ENCODE measurements around the gene IQCC. TPM values are rescaled to one million over a fixed set of nuclear protein-coding genes. Genes with fewer than 3 reads are reported as not detected.

Gene IQCC
- total RNA-seq, 2 experiments from 2014 or later = 6.1 to 6.3 TPM

DNA sequence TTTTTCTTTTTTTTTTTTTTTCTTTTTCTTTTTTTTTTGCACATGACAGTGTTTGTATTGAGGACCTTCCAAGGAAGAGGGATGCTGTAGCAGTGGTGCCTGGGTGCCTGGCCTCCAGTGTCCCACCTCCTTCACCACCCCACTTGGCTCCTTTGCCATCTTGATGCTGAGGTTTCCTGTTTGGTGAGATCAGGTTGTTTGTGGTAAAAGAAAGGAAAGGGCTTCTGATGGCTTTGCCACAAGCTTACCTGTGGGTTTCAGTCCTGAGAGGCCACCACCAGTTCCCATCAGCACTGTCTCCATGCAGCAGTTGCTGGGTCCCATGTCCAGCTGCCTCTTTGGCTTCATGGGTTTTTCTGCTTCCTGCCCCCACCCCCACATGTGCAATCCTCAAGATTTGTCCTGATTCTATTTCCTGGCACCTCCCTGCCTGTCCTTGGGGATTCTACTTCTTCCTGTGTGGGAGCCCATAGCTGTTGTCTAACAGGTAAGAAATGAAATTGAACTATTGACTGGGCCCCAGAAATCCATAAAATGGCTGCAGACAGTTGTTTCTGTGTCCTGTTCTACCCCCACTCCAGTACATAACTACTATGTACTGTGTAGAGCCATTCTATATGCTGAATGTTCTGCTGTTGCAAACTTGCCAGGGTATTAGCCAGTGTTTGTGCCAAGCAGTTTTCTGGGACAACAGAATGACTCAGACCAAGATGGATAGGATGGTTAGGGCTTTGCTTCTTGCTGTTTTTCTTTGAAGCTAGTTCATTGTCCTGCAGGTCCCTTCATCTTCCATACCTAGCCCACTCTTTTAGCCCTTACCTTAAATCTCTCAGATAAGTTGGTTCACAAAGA lies 9.3 kb upstream of the IQCC start:
- Mint-ChIP-seq H3K4me1 (ENCODE audit: low read depth) (peaks cover 71% of the 10 kb centered on the region), H3K36me3 (ENCODE audit: low read depth) (peaks cover 72% of the 10 kb centered on the region), H3K27me3 (ENCODE audit: low read depth) (no peaks in the 10 kb centered on the region), H3K27ac (peak overlapping the region; percentile 72), H3K4me3 (peak overlapping the region; percentile 39), H3K9me3 (ENCODE audit: insufficient read depth) (no peaks in the 10 kb centered on the region)
- CTCF ChIA-PET = interaction anchor here (1.0 to 8.0 kb wide), 4 partner anchors 9 to 95 kb away, joined by 4 to 52 read pairs (median 5); partner anchors contain the start of genes HDAC1, IQCC and KPNA6
- peak; percentile 61 for DNase-seq
- POLR2A ChIA-PET = interaction anchor here (1.0 to 1.9 kb wide), 6 partner anchors 12 to 198 kb away, joined by 3 to 7 read pairs (median 4); partner anchors contain the start of genes BSDC1 and HDAC1
- ATAC-seq = peak; percentile 32

- H3K9me3 Mint-ChIP-seq (ENCODE audit: insufficient read depth) = no peaks in the 10 kb centered on the region
- no peaks in the 10 kb centered on the region for H3K27me3 Mint-ChIP-seq (ENCODE audit: low read depth)
- ATAC-seq = no peak
- CTCF ChIA-PET = interaction anchor here (0.8 to 8.0 kb wide), 4 partner anchors 8 to 434 kb away, joined by 3 to 52 read pairs (median 4); partner anchors contain the start of gene IQCC
- peaks cover 68% of the 10 kb centered on the region for H3K36me3 Mint-ChIP-seq (ENCODE audit: low read depth)
- H3K4me3 Mint-ChIP-seq = no peak overlapping the region
- DNase-seq = no peak
- POLR2A ChIA-PET = interaction anchor here (0.6 to 1.9 kb wide), 6 partner anchors 12 to 197 kb away, joined by 3 to 7 read pairs (median 4); partner anchors contain the start of gene BSDC1
- H3K27ac Mint-ChIP-seq = no peak overlapping the region
- H3K4me1 Mint-ChIP-seq (ENCODE audit: low read depth) = peaks cover 77% of the 10 kb centered on the region
Observed at GRCh38 chr1:32197074-32197473, 8.4 kb upstream of the IQCC start.

GRCh38 chr1:32197837-32198236 lies 7.6 kb upstream of the IQCC start:
- Mint-ChIP-seq H3K27me3 (ENCODE audit: low read depth) (no peaks in the 10 kb centered on the region), H3K4me1 (ENCODE audit: low read depth) (peaks cover 81% of the 10 kb centered on the region), H3K36me3 (ENCODE audit: low read depth) (peaks cover 65% of the 10 kb centered on the region), H3K9me3 (ENCODE audit: insufficient read depth) (no peaks in the 10 kb centered on the region), H3K27ac (peak overlapping the region; percentile 58), H3K4me3 (no peak overlapping the region)
- DNase-seq (no peak), ATAC-seq (no peak)
- ChIA-PET CTCF (interaction anchor here (0.7 to 8.0 kb wide), 5 partner anchors 8 to 435 kb away, joined by 3 to 52 read pairs (median 4); partner anchors contain the start of genes IQCC and LCK), POLR2A (interaction anchor here (0.7 to 1.9 kb wide), 4 partner anchors 13 to 449 kb away, joined by 3 to 7 read pairs (median 4); no protein-coding TSS in a partner anchor)

DNA sequence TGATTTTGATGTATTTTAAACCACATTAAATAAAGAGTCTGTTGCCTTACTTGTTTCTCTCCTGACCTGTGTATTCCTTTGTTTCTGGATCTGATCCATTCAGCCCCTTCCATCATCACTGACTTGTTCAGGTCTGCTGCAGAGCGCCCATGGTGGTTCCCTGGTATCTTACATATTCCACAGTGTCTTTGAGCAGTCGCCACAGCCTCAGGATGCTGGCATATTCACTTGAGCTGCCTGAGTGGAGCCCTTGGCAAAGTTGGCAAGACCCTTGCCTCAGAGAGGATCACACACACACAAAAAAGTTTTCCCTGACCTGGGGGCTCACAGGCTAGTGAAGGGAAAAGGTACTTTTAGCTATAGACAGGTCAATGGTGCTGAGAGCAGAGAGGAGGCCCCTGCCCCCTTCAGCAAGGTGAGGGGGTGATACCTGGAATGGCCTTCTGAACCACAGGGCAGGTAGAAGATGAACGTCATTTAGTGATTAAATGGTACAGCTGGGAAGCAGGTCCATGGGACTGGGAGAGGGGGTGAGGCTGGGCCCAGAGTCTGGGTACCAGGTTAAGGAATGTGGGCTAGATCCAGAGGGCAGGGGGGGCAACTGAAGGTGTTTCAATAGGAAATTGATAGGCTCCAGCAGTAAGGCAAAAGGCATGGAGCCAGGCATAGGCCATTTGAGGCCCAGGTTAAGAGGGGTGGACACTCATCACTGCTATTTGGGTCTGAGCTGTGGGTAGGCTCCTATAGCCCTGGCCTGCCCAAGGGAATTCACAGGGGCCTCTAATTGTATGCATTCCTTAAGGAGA lies 7.0 kb upstream of the IQCC start:
- ChIA-PET POLR2A (interaction anchor here (0.7 to 1.9 kb wide), 3 partner anchors 14 to 450 kb away, joined by 3 to 7 read pairs (median 4); no protein-coding TSS in a partner anchor), CTCF (interaction anchor here (0.7 to 8.0 kb wide), 3 partner anchors 17 to 52 kb away, joined by 3 to 52 read pairs (median 4); partner anchors contain the start of gene LCK)
- Mint-ChIP-seq H3K4me3 (no peak overlapping the region), H3K4me1 (ENCODE audit: low read depth) (peaks cover 79% of the 10 kb centered on the region), H3K27me3 (ENCODE audit: low read depth) (no peaks in the 10 kb centered on the region), H3K27ac (peak overlapping the region; percentile 58), H3K9me3 (ENCODE audit: insufficient read depth) (no peaks in the 10 kb centered on the region), H3K36me3 (ENCODE audit: low read depth) (peaks cover 62% of the 10 kb centered on the region)
- DNase-seq (no peak), ATAC-seq (no peak)

GRCh38 chr1:32199043-32199716 lies 6.3 kb upstream of the IQCC start:
- no peak for ATAC-seq
- DNase-seq = no peak
- H3K9me3 Mint-ChIP-seq (ENCODE audit: insufficient read depth) = no peaks in the 10 kb centered on the region
- peaks cover 80% of the 10 kb centered on the region for H3K4me1 Mint-ChIP-seq (ENCODE audit: low read depth)
- POLR2A ChIA-PET = interaction anchor here (0.8 to 2.9 kb wide), 4 partner anchors 16 to 127 kb away, joined by 3 to 20 read pairs (median 6); partner anchors contain the start of genes LCK and TXLNA
- no peaks in the 10 kb centered on the region for H3K27me3 Mint-ChIP-seq (ENCODE audit: low read depth)
- peak overlapping the region; percentile 9 for H3K27ac Mint-ChIP-seq
- H3K36me3 Mint-ChIP-seq (ENCODE audit: low read depth) = peaks cover 63% of the 10 kb centered on the region
- H3K4me3 Mint-ChIP-seq = no peak overlapping the region
- CTCF ChIA-PET = interaction anchor here (2.2 to 8.0 kb wide), 3 partner anchors 16 to 49 kb away, joined by 6 to 52 read pairs (median 13); partner anchors contain the start of gene TXLNA

DNA sequence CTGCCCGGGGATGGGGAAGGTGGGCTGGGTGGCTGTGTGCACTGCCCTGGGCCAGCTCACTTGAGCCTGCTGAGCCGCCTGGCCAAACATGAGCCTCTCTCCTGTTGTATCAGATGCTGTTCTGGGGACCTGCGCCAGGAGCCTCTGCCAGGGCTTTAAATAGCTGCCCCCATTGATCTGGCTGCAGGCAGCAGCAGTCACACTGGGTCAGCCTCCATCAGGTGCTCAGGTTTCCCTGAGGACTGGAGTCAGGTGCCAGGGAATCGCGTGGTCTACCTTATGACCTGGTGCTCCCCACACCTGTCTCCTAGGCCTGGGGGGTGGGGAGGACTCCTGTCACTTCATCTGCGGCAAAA lies 5.8 kb upstream of the IQCC start:
- H3K36me3 Mint-ChIP-seq (ENCODE audit: low read depth) = peaks cover 62% of the 10 kb centered on the region
- peak overlapping the region; percentile 76 for H3K27ac Mint-ChIP-seq
- ChIA-PET CTCF (interaction anchor here (1.4 to 8.0 kb wide), 6 partner anchors 8 to 91 kb away, joined by 3 to 52 read pairs (median 6); partner anchors contain the start of gene TXLNA), POLR2A (interaction anchor here (0.8 to 2.9 kb wide), 7 partner anchors 10 to 128 kb away, joined by 3 to 20 read pairs (median 6); partner anchors contain the start of genes LCK and TXLNA)
- no peak for ATAC-seq
- H3K27me3 Mint-ChIP-seq (ENCODE audit: low read depth) = no peaks in the 10 kb centered on the region
- H3K4me1 Mint-ChIP-seq (ENCODE audit: low read depth) = peaks cover 78% of the 10 kb centered on the region
- H3K9me3 Mint-ChIP-seq (ENCODE audit: insufficient read depth) = no peaks in the 10 kb centered on the region
- DNase-seq = no peak
- peak overlapping the region; percentile 92 for H3K4me3 Mint-ChIP-seq

GRCh38 chr1:32200226-32201010 lies 5.1 kb upstream of the IQCC start, which contains the start of gene CCDC28B:
TSS of gene CCDC28B (plus strand) at chr1:32200595. CDS start at chr1:32201936, 1,341 bp downstream.
- Mint-ChIP-seq H3K4me3 (peak within 1 kb of the TSS; percentile 92), H3K9me3 (ENCODE audit: insufficient read depth) (no peaks in the 10 kb centered on the region), H3K27me3 (ENCODE audit: low read depth) (no peaks in the 10 kb centered on the region), H3K4me1 (ENCODE audit: low read depth) (peaks cover 78% of the 10 kb centered on the region), H3K36me3 (ENCODE audit: low read depth) (peaks cover 55% of the 10 kb centered on the region), H3K27ac (peak within 1 kb of the TSS; percentile 76)
- ChIA-PET CTCF (interaction anchor here (0.7 to 8.0 kb wide), 9 partner anchors 8 to 90 kb away, joined by 3 to 52 read pairs (median 4); partner anchors contain the start of genes LCK and TXLNA), POLR2A (interaction anchor here (0.6 to 2.9 kb wide), 11 partner anchors 9 to 194 kb away, joined by 3 to 20 read pairs (median 5); partner anchors contain the start of genes BSDC1, LCK and TXLNA)
- DNase-seq (peak; percentile 72), ATAC-seq (peak; percentile 55)

DNA sequence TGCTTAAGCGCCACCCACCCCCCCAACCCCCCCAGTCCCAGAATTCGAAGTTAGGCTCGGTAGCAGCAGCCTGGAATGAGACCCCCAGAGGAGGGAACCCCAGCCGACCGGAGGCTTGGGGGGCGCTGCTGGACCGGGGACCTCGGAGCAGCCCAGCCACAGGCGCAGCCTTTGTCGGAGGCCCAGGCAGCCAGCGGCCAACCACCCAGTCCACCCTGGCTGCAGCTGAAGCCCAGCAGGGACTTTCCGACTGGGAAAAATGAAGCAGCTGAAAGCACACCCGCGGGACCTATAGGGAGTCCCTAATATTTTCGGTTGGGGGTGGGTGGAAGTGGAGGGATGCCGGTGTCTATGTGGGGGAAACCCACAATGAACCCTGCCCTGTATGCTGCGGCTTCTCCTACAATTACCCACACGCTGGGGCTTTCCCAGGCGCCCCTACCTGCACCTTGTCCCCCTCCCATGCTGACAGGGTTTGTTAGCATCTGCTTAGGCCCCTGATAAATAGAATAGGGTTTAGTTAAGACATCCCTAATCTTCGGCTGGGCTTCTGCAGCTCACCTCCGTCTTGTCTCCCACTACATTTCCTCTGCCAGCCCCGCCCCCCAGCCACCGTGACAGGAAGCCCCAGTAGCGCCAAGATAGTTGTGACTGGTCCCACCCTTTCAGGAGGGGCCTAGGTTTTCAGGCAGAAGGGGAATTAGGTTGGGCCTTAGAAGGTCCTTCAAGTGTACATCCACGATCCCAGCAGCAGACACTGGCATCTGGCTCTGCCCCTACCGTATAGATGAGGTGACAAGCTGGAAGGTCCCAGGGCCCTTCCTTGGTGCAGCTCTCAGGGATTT lies 4.2 kb upstream of the IQCC start:
- no peaks in the 10 kb centered on the region for H3K9me3 Mint-ChIP-seq (ENCODE audit: insufficient read depth)
- CTCF ChIA-PET = interaction anchor here (0.7 to 8.0 kb wide), 10 partner anchors 9 to 90 kb away, joined by 3 to 52 read pairs (median 4); partner anchors contain the start of genes LCK and TXLNA
- DNase-seq = peak; percentile 92
- peaks cover 48% of the 10 kb centered on the region for H3K36me3 Mint-ChIP-seq (ENCODE audit: low read depth)
- H3K4me3 Mint-ChIP-seq = peak overlapping the region; percentile 92
- peak; percentile 62 for ATAC-seq
- H3K27ac Mint-ChIP-seq = peak overlapping the region; percentile 76
- H3K4me1 Mint-ChIP-seq (ENCODE audit: low read depth) = peaks cover 76% of the 10 kb centered on the region
- no peaks in the 10 kb centered on the region for H3K27me3 Mint-ChIP-seq (ENCODE audit: low read depth)
- POLR2A ChIA-PET = interaction anchor here (0.7 to 2.9 kb wide), 11 partner anchors 9 to 193 kb away, joined by 3 to 20 read pairs (median 5); partner anchors contain the start of genes BSDC1, LCK, TMEM39B and TXLNA

- H3K4me3 Mint-ChIP-seq = peak overlapping the region; percentile 88
- peaks cover 39% of the 10 kb centered on the region for H3K36me3 Mint-ChIP-seq (ENCODE audit: low read depth)
- ChIA-PET CTCF (interaction anchor here (0.8 to 4.3 kb wide), 5 partner anchors 8 to 96 kb away, joined by 3 to 47 read pairs (median 4); no protein-coding TSS in a partner anchor), POLR2A (interaction anchor here (0.7 to 3.8 kb wide), 4 partner anchors 11 to 147 kb away, joined by 3 to 22 read pairs (median 6); partner anchors contain the start of genes MARCKSL1 and TXLNA)
- no peaks in the 10 kb centered on the region for H3K9me3 Mint-ChIP-seq (ENCODE audit: insufficient read depth)
- no peak for DNase-seq
- no peaks in the 10 kb centered on the region for H3K27me3 Mint-ChIP-seq (ENCODE audit: low read depth)
- H3K4me1 Mint-ChIP-seq (ENCODE audit: low read depth) = peaks cover 53% of the 10 kb centered on the region
- no peak for ATAC-seq
- H3K27ac Mint-ChIP-seq = no peak overlapping the region
Observed at GRCh38 chr1:32204943-32205361, 519 bp upstream of the IQCC start.
